ENCODE data around the gene PHAF1.

Gene PHAF1

DNA sequence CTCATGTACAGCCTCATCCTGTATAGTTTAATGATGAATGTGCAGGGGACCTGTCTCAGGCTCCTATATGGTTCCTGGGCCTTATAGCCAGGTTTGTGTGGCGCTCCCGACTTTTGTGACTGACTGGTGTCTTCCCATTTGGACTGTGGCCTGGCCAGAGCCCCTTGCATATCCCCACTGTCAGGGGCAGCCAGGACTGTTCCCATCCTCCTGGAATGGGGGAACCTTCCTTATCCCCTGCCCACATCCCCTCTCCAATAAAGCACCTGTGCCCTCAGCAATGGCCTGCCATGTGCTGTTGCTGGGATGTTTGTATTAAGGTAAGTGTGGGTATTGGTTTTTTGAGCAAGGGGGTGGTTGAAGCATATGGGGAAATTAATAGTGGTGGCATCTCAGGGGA lies 38.5 kb downstream of the PHAF1 start:
- DNase-seq: no peak

DNA sequence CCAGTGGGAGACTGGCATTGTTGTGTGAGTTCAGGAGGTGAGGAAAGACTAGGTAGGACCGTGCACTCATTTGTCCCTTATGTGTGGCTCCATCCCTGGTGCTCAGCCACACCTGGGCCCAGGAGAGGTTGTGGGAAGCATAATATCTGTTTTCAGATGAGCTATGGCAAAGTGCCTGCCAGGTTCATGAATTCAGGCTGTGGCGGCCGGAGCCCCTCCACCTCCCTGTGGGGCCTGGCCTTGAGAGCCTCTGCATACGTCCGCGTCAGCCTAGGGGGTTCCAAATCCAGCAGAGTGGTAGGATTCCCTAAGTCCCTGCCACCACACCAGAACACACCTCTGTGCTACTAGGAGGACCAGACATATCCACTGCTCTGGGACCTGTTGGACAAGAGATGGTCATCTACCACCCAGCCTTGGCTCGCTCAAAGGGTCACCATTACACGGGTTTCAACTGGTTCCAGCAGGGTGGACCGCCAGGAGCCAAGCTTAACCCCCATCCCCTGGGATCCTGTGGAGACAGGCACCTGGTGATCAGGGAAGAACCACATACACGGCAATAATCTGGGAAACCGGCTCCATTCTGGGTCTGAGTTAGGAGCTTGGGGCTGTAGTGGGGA lies 39.0 kb downstream of the PHAF1 start:
- no peak for DNase-seq

DNA sequence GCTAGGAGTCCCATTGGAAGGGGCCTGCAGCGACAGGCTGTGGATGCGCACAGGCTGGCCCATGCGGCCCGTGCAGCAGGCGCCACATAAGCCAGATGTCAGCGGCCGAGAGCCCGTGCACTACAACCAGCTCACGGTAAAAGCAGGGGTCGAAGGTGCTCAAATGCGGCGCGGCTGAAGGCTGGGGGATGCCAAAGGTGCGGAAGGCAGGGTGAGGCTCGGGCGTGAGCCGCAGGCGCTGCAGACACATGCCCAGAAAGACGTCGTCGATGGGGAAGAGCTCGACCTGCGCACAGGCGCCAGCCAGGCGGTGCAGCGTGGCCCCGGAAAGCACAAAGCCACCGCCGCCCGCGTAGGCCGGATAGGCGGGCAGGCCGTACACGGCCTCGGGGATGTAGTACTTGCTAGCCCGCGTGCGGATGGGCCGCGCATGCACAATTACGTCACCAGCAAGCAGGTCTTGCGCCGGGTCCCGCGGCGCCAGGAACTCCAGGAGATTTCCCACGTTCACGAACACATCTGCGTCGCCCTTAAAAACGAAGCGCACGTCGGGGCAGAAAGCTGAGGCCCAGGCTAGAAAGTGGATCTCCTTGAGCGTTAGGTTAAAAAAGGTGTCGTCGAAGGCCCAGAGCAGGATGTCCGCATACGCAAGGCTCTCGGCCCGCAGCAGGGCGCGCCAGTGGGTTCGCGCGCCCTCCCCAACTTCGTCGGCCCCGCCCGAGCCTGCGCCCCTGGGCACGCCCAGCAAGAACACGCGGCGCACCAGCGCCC lies 39.7 kb downstream of the PHAF1 start:
- DNase-seq: no peak

DNA sequence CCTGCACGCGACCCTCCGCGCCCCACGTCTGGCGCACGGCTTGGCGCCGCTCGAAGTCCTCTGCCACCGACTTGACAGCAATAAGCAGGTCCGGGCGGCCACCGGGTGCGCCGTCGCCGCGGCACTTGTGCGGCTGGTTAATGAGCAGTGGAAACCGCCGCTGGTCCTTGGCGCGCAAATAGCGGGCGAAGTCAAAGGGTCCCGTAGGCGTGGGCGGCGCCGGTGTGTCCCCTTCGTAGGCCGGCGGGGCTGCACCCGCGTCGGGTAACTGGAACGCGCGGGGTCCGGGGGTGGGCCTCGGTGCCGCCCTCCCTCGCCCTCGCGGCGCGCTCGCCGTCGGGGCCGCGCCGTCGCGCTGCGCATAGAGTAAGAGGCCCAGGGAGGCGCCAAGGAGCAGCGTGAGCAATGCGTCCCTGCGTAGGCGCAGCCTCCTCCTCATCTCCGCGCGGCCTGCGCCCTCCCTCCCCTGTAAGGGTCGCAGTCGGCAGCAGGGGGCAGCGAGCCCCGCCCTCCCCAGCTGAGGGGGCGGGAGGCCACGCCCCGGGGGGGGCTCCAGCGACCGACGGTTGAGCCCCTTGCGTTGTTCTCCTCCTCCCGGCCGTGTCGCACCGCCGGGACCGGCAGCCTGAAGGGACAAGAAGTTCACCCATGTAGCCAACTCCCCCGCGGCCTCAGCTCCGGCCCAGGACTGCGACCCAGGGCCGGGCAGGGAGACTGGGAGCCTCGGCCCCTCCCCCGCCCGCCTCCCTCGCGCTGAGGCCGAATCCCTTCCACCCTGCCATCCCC lies 40.5 kb downstream of the PHAF1 start:
- no peak for DNase-seq

DNA sequence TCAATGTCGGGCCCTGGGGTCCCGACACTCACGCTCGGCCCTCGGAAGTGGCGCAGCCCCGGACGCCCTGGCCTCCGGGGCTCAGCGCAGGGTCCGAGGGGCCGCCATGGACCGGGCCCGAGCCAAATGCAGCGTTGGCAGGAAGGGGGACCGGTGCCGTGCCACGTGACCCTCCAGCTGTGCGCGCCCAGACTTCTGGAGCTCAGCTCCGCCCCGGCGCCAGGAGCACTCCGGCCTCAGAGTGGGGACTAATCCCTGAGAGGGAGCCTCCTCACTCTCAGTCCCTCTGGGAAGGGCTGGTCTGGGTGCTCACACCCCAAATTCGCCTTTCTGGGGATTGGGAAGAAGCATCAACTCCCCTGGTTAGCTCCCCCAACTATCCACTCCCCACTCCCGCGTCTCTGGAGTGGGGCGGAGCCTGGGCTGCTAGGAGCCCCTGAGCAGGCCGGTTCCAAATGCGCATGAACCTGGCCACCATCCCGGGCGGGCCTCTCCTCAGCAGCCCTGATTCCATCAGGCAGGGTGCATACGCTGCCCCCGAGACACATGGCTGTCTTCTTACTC lies 41.2 kb downstream of the PHAF1 start, which contains the start of gene B3GNT9:
TSS of gene B3GNT9 (minus strand) at position 166 of the 564 bp plus-strand sequence. CDS start 513 bp downstream, outside the sequence.
- DNase-seq: no peak

DNA sequence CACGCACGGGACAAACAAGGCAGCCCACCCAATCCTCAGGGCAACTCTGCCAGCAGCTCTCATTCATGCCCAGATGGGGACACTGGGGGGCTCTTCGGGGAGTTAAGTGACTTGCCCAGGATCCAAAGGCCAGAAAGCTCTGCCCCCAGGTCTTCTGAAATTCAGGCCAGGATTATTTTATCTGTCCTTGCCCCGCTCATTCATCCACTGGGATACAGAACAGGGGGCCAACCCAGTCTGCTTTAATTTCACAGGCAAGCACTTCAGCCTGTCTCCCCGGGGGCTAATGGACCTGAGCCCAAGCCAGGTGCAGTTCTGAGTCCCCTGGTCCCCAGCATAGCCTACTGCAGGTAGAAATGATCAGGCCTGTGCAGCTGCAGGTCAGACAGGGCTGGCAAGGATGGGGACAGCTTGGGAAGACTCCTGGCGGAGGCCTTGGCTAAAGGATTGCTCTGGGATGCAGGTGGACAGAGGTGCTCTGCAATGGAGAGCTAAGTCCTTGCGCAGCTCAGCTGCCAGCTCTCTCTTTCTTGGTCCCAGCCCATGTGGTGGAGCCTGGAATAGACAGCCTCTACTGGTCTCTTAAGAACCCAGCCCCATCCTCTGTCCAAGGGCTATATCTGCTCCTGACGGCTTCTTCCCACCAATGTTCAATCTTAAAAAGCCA lies 41.8 kb downstream of the PHAF1 start:
- DNase-seq: no peak

DNA sequence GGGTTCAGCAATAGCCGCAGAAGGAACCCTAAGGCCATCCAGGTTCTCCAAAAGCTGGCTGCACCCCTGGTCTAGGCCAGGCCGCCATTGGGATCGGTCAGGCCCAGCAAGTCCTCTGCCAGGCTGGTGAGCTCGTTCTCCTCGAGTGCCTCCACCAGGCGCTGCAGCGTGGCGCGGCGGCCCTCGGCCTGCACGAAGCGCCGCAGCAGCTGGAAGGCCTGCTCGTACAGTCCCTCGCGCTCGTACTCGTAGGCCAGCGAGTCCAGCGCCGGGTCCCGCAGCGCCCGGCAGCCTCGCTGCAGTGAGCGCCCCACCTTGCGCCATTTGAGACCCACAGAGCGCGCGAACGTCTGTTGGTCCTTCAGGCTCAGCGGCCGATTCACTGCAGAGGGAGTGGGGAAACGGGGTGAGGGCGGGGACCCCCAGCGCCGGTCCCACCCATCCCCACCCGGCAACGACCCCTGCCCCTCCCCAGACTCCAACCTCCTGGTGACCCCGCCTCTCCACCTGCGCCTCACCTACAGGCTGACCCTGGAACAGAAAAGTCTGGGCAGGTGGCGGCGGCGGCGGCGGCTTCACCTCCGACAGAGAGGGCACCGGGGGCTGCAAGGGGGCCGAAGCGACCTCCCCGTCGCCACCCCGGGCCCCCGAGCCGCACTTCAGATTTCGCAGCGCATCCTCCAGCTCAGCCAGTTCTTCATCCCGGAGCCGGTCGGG lies 45.0 kb downstream of the PHAF1 start:
- DNase-seq: no peak

DNA sequence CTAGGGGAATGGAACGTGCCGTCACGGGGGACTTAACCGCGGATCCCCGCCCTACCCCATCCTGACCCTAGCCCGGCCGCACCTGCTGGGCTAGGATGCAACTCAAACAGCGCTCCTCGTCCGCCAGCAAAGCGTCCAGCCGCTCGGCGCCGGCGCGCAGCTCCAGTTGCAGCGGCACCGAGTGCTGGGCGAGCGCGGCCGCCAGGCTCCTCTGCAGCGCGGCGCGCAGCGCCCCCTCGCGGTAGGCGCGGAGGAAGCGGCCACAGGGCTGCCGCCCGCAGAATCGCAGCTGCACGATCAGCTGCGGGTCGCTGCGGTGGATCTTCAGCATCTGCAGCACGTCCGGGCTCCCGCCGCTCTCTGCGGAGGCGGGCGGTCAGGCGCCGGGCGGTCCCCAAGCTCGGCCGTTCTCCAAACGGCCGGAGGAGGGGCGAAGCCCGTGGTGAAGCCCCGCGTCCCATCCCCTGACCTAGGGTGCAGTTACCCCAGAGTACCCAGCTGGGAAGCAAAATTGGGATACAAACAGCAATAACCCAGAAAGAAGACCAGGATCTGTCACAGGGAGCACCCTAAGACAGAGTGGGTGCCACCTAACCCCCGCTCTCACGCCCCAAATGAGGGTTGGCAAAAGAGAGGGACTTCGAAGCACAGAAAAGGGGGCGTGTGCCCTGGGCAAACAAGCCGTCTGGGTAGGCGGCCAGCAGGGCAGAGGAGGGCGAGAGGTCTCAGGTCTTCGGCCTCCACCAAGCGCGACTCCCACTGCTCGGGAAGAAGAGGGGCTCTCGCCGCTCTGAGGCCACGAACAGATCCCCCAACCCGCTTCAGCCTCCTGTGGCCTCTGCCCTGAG lies 45.8 kb downstream of the PHAF1 start:
- DNase-seq: peak; percentile 54 to 68 (median 68)

DNA sequence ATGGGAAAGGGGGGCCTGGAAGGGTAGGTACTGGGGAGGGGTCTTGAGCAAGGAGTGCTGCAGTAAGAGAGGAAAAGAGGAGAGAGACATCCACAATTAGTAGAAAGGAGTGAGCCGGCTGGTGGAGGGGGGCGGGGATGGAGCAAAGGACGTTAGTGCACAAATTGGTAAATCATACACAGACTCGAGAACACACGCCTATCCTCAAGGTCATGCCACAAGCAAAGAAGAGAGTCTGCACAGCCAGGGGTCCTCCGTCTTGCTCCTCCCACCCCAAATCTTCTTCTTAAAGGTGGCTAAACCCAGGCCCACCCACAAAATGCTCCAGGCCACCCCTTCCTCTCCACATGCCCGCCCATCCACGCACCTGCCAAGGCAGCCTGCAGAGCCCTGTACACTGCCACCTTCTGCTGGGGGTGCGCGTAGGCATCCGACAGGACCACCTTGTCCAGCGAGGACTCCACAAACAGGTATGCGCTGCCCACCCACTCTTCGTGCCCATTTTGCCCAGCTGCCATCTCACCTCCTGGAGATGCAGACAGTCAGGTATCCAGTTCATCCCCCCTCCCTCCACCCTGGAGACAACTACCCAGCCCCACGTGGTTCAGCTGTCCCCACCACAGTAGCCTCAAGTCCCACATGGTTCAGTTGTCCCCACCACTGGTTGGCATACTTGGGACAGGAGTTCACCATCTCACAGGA lies 46.6 kb downstream of the PHAF1 start:
- DNase-seq: no peak

DNA sequence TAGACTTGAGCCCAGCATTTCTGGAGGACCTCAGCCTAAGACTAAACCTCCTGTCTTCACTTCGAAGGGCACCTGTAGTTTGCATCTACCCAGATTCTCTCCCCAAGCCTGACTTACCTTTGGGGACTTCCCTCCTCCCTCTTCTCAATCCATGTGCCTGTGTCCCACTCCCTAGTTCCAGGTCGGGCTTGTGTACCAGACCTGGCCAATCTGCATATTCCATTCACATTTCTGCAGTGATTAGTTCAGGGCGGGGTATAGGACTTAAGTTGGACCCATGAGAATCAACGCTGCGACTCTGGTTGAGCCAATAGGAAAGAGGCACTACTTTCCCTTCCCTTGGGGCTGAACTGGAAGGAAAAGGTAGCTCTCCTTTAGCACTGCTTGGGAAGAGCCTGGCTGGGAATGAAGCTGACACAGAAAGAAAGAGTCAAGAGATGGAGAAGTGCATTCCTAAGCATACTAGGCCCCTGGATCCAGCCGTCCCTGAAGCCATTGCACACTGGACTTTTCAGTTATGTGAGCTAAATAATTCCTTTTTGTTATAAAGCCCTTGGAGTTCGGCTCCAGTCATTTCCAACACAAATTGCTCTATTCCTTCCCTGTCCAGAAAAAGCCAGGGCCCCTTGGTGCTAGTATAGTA lies 47.5 kb downstream of the PHAF1 start:
- DNase-seq: no peak

DNA sequence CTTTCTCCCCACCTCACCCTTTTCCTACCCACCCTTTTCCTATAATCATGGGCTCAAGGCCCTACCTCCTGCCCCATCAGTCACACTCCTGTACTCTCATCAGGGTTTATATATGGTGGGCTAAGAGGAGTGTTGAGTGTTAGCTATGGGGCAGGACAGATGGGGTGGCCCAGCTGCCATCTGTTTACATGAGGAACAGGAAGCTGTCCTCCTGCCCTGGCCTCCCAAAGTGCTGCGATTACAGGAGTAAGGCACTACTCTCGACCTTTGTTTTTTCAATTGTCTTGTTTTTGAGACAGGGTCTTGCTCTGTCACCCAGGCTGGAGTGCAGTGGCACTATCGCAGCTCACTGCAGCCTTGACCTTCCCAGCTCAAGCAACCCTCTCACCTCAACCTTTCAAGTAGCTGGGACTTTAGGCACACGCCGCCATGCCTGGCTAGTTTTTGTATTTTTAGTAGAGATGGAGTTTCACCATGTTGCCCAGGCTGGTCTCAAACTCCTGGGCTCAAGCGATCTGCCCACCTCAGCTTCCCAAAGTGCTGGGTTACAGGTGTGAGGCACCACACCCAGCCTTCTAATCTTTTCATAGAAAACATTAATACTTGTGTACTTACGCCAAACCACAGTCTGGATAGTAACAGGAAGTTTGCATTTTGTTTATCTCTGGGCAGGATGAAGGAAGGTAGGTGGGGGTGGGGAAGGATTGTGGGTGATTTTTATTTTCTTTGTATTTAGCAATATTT lies 48.3 kb downstream of the PHAF1 start:
- DNase-seq: no peak

DNA sequence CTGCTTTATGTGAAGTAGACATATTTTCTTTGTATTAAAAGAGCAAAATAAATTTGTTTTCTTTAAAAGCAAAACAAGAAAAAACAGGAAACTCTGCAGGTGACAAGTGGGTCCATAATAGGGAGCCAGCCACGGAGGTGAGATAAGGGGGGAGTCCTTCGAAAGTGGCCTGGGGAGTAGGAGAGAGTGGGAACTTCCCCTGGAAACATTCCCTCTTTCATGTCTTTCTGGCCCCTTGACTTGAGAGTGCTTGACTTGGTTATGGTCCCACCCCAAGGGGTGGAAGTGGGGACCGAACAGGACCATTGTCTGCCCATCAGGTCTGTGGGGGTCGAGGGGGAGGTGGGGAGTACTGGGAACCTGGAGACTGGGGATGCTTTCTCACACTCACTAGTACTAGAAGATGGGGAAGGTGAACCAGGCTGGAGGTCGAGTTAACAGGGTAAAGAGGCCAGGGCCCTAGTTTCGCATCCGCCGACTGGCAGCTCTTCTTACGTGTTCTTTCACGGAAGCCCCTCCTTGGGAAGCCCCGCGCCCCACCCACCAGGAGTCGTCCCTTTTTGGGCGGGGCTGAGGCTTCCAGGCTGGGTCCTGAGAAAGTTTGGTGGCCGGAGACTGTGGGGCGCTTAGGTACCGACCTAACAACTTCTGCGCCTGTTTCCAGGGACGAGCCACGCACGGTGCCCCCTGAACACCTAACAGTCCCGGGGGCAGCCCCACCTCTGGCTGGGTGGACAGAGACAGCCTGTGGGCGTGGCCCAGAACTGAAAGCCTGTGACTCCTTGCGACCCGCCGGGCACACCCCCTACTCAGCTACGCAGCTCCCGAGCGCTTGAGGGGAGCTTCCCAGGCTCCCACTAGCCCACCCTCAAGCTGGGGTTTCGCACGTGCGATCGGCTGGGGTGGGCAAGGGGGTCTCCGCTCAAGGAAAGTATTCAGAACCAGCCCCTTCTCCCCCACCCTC lies 49.2 kb downstream of the PHAF1 start:
- DNase-seq: peak; percentile 39 to 63 (median 54)

DNA sequence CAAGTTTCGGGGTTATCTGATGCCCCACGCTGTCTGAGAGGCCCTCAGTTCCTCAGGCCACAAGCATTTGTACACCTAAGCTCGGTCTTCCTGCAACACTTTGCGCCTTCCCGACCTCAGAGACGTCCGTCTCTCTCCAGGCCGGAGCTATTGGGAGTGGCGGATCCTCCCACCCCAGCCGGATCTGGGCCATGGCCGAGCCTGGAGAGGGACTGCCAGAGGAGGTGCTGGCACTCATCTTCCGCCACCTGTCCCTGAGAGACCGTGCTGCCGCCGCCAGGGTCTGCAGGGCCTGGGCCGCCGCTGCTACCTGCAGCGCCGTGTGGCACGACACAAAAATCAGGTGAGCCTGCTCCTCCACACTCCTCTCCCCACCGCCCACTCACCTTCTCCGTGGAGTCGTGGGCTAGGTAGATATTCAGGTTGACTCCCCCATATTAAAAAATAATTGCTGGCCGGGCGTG lies 51.9 kb downstream of the PHAF1 start:
- DNase-seq: no peak

DNA sequence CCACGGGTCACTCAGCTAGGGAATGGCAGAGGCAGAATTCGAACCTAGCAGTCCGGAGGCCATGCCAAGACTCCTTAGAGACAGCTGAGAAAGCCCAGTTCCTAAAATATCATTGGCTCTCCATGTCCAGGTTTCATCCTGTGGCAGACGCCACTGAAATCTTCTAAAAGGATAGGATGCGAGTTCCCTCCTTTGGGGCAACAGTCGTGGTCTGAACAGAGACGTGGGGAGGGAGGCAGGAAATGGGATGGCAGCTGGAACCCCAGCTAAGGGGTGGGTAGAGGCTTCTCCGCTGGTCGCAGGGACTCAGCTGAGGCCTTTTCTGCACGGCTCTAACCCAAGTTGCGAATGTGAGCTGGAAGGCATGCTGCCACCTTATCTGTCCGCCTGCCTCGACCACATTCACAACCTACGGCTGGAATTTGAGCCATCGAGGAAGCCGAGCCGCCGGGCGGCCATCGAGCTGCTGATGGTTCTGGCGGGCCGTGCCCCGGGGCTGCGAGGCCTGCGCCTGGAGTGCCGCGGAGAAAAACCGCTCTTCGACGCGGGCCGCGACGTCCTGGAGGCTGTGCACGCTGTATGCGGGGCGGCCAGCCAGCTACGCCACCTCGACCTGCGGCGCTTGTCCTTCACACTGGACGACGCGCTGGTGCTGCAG lies 52.9 kb downstream of the PHAF1 start:
- DNase-seq: no peak

DNA sequence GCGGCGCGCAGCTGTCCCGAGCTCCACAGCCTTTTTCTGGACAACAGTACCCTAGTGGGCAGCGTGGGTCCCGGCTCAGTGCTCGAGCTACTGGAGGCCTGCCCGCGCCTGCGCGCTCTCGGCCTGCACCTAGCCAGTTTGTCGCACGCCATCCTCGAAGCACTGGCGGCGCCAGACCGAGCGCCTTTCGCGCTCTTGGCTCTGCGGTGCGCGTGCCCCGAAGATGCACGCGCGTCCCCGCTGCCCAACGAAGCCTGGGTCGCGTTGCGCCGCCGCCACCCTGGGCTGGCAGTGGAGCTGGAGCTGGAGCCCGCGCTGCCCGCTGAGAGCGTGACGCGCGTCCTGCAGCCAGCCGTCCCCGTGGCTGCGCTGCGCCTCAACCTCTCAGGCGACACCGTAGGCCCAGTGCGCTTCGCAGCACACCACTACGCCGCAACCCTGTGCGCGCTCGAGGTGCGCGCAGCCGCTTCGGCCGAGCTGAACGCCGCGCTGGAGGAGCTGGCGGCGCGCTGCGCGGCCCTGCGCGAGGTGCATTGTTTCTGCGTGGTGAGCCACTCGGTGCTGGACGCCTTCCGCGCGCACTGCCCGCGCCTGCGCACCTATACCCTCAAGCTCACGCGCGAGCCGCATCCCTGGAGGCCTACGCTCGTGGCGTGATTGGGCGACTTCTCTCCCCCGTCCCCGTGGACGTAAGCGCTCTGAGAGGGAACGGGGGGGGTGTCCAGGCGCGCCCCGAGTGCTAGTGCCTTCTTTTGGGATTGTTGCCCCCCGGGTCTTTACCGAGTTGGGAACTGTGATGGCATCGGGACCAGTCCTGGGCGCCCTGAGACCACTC lies 53.6 kb downstream of the PHAF1 start:
- no peak for DNase-seq

DNA sequence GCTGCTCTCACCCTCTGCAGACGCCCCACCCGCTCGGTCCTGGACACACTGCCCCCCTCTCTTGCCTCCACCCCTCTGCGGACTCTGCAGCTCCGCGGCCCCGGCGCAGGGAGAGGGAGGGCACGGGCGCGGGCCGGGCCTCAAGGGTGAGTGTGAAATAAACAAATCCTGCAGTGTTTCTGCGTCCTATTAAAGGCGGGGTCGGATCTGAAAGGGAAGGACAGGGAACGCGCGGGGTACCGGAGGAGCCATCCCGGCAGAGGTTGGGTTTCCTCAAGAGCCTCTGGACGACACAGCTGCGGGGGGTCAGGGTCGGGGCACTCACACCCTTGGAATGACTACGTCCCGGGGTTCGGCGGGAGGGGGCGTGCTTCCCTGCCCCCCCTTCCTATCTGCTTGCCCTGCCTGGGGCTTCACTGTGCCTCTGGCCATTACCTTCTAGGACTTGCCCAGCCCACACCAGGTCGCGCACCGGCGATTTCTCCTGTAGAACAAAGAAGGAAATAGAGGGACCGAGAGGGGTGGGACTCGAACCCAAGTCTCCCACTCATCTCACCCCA lies 54.3 kb downstream of the PHAF1 start:
- DNase-seq: no peak
